GM08714 (cell line): Measurements from ENCODE around the gene RNASE8.

Experiments
- H3K4me3 ChIP-seq: fragments of 200-500 bp; sonication (Bioruptor generic); 2 replicates; pipeline ENCODE4 v1.5.1; 2014; ENCODE audit warnings: mild to moderate bottlenecking, low read length, inconsistent platforms
- ZNF274 ChIP-seq: IDR thresholded peaks from 2 replicates; pipeline ENCODE4 v1.6.1; 2012; ENCODE audit warnings: mild to moderate bottlenecking, low read depth, low read length

The RNASE8 gene

DNA sequence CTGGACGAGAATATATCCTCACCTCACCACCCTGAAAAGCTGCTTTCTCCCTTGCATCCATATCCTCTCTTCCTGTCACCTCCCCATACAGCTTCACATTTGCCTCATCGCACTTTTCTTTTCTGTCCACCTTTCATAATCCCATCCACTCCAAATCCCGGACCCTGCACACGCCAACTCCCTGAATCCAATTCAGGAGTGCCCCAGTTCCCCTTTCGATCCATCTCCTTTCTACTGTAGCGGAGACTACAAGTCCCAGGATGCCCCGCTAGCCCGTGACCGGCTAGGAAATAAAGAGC is 45.7 kb downstream of the RNASE8 start:
- TF ChIP-seq ZNF274 = no peak
- H3K4me3 ChIP-seq = peak overlapping the region; percentile 65

DNA sequence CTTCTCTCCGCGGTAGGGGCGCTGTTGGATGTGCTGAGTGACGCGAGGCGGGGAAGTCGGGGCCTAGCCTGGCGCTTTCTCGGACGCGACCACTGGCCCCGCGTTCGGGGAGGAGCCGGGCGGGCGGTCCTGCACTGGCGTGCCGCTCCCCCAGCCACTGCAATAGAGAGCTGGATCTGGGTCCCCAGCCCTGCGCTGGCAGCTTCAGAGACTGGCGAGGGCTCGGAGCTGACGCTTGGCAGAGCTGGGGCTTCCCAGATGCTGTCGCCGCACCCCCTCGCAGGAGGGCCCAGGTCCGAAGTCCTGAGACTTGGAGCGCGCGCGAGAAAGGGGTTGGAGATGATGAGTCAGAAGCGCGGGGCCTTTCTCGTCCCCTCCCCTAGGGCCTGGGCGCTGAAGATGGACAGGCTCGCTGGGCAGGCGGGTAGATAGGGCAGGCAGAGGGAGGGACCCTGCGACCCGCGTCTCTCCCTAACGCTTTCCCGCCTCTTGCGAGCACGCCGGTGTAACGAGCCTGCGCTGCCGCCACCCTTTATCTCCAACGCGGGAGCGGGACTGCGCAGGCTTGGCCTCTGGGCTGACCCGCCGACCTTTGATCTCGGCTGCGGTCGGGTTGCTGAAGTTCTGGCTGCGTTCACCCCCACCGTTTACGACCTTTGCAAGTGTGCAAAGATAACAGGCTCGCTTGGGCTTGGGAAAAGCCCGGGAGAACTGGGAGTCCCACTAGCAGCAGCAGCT is 46.3 kb downstream of the RNASE8 start:
- H3K4me3 ChIP-seq = peak overlapping the region; percentile 91

DNA sequence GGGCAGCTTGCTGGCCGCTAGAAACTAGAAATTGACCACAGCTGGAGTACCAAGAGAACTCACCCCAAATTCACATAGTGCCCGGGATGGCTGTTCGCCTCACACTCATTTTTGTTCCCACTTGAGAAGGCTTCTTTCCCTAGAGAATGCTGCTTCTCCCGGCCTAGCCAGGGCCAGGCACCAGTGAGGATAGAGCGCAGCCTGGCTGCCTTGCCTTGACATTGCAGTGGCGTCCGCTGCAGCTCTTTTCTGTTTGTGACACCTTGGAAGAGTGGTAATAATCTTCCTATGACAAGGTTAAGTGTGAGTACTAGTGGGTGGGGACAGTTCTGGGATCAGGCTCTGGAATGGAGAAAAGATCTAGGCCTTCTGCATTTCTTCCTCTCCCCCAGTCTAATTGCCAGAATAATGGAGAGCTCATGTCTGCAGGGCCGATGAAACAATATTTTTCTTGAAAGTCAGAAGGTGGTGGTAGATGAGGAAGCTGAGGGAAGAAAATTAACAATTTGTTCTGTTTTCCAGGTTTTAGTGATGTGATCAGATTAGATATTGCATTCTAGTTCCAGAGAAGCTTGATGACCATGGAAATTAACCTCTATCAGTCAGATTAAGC is 46.9 kb downstream of the RNASE8 start:
- H3K4me3 ChIP-seq = peak overlapping the region; percentile 91
- no peak for TF ChIP-seq ZNF274

More for the DNA sequence above, 46.3 kb downstream of the RNASE8 start:
- TF ChIP-seq ZNF274 = no peak

DNA sequence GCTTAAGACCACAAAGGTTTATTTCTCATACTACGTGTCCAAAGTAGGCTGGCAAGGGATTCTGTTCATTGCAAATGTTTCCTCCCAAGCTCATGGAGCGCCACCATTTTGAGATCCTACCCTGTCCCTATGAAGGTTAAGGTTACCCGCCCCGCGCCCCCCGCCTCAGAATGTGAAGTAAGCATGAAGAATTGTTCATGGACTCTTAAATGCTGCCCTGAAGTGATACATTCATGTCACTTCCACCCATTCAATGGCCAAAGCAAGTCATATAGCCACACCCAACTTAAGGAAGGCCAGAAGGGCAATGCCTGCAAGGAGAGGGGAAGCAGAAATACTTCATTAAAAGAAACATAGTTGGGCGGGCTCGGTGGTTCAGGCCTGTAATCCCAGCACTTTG is 47.5 kb downstream of the RNASE8 start:
- no peak overlapping the region; the same call in 1 of the 2 replicates for H3K4me3 ChIP-seq

DNA sequence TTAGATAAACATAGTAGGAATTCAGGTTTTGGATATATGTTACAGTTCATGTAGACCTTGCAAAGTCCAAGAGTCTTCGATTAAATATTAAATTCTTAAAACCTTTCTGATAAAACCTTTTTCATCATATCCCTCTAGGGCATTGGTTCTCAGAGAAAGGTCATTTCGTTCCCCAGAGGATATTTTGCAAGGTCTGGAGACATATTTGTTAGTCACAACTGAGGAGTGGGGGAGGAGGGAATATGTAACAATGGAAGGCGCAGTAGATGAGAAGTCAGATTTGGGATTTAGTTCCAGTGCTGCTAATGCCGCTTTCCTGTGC is 48.5 kb downstream of the RNASE8 start:
- H3K4me3 ChIP-seq = no peak overlapping the region
- TF ChIP-seq ZNF274 = no peak

More for the DNA sequence above, 47.5 kb downstream of the RNASE8 start:
- no peak for TF ChIP-seq ZNF274

GRCh38 chr14:21106498-21107282 is 49.1 kb downstream of the RNASE8 start:
- no peak overlapping the region for H3K4me3 ChIP-seq

GRCh38 chr14:21107283-21107800 is 49.7 kb downstream of the RNASE8 start:
- H3K4me3 ChIP-seq = no peak overlapping the region
- TF ChIP-seq ZNF274 = no peak

More at GRCh38 chr14:21106498-21107282, 49.1 kb downstream of the RNASE8 start:
- TF ChIP-seq ZNF274 = no peak
